DOHH2 (cell line): Measurements from ENCODE around the gene KCTD5.

Experiments
- H3F3A ChIP-seq: fragments of 200-600 bp; sonication (generic), shearing (Covaris generic); 2 replicates; pipeline ENCODE4 v1.6.0; 2016; ENCODE audit warnings: antibody characterized with exemption, mild to moderate bottlenecking; ENCODE audit not compliant: control insufficient read depth, insufficient read depth
- H3K27ac ChIP-seq: fragments of 200-600 bp; sonication (generic); 2 replicates; pipeline ENCODE4 v1.5.1; 2014; ENCODE audit warnings: low read depth, mild to moderate bottlenecking, low read length, moderate library complexity
- H3K27me3 ChIP-seq: fragments of 200-600 bp; sonication (generic); 2 replicates; pipeline ENCODE4 v1.6.1; 2014; ENCODE audit warnings: mild to moderate bottlenecking, low read length, mixed read lengths; ENCODE audit not compliant: control insufficient read depth
- H3K36me3 ChIP-seq: fragments of 200-600 bp; sonication (generic); 2 replicates; pipeline ENCODE4 v1.6.1; 2014; ENCODE audit warnings: mild to moderate bottlenecking, low read length, moderate library complexity, mixed read lengths; ENCODE audit not compliant: control insufficient read depth
- H3K4me1 ChIP-seq: fragments of 200-600 bp; sonication (generic); 2 replicates; pipeline ENCODE4 v1.6.1; 2014; ENCODE audit warnings: mild to moderate bottlenecking, low read length, mixed read lengths; ENCODE audit not compliant: control insufficient read depth
- H3K4me2 ChIP-seq: fragments of 200-600 bp; sonication (generic); 2 replicates; pipeline ENCODE4 v1.6.0; 2014; ENCODE audit warnings: mild to moderate bottlenecking, low read length, moderate library complexity
- H3K4me3 ChIP-seq: fragments of 200-600 bp; sonication (generic); 2 replicates; pipeline ENCODE4 v1.5.1; 2014; ENCODE audit warnings: mild to moderate bottlenecking, low read length, mixed read lengths
- H3K79me2 ChIP-seq: fragments of 200-600 bp; sonication (generic); 2 replicates; pipeline ENCODE4 v1.6.1; 2014; ENCODE audit warnings: mild to moderate bottlenecking, low read length, mixed read lengths; ENCODE audit not compliant: control insufficient read depth
- H3K9me2 ChIP-seq: fragments of 200-600 bp; sonication (generic); replicated peaks from 2 replicates; pipeline ENCODE4 v1.6.1; 2014; ENCODE audit warnings: mild to moderate bottlenecking, low read length, mixed read lengths; ENCODE audit not compliant: control insufficient read depth
- H3K9me3 ChIP-seq: fragments of 200-600 bp; sonication (generic); 2 replicates; pipeline ENCODE4 v1.6.1; 2014; ENCODE audit warnings: antibody characterized with exemption, low read length, mixed read lengths; ENCODE audit not compliant: control insufficient read depth, insufficient read depth
- H4K20me1 ChIP-seq: fragments of 200-600 bp; sonication (generic); 2 replicates; pipeline ENCODE4 v1.6.0; 2014; ENCODE audit warnings: low read depth, mild to moderate bottlenecking, antibody characterized with exemption, low read length, moderate library complexity; ENCODE audit not compliant: control insufficient read depth, insufficient read depth
- CTCF ChIP-seq: fragments of 200-600 bp; sonication (generic); IDR thresholded peaks from one replicate; pipeline ENCODE4 v1.5.1; 2014; ENCODE audit warnings: antibody characterized with exemption, mild to moderate bottlenecking, low read depth, low read length; ENCODE audit not compliant: poor library complexity, severe bottlenecking
- EZH2phosphoT487 ChIP-seq: fragments of 200-600 bp; sonication (generic); IDR thresholded peaks from 2 replicates; pipeline ENCODE4 v1.6.1; 2017; ENCODE audit warnings: borderline replicate concordance, mild to moderate bottlenecking, antibody characterized with exemption, low read length, moderate library complexity, mixed read lengths

Gene KCTD5

GRCh38 chr16:2701713-2702437 is 19.6 kb downstream of the KCTD5 start:
- no peaks in the 10 kb centered on the region for H3K27me3 ChIP-seq
- H3K9me3 ChIP-seq, result no peaks in the 10 kb centered on the region
- no peaks in the 10 kb centered on the region for H3K79me2 ChIP-seq
- TF ChIP-seq CTCF (no peak), EZH2phosphoT487 (no peak)
- H4K20me1 ChIP-seq, result no peaks in the 10 kb centered on the region
- no peak overlapping the region for H3K4me3 ChIP-seq
- no peak overlapping the region for H3K4me2 ChIP-seq
- H3F3A ChIP-seq, result no peaks in the 10 kb centered on the region
- no peaks in the 10 kb centered on the region for H3K9me2 ChIP-seq
- H3K4me1 ChIP-seq, result no peaks in the 10 kb centered on the region
- H3K27ac ChIP-seq, result no peak overlapping the region
- H3K36me3 ChIP-seq, result peaks cover 9% of the 10 kb centered on the region; the same call in 1 of the 2 replicates

- Histone ChIP-seq H3K9me3 (no peaks in the 10 kb centered on the region), H3K27ac (no peak overlapping the region), H3K36me3 (peaks cover 11% of the 10 kb centered on the region; the same call in 1 of the 2 replicates), H3K79me2 (no peaks in the 10 kb centered on the region), H4K20me1 (no peaks in the 10 kb centered on the region), H3F3A (no peaks in the 10 kb centered on the region), H3K4me2 (no peak overlapping the region), H3K9me2 (no peaks in the 10 kb centered on the region), H3K4me3 (no peak overlapping the region), H3K4me1 (no peaks in the 10 kb centered on the region), H3K27me3 (no peaks in the 10 kb centered on the region)
- TF ChIP-seq CTCF (no peak), EZH2phosphoT487 (no peak)
These were observed 20.1 kb downstream of the KCTD5 start for GRCh38 chr16:2702438-2702825.

DNA sequence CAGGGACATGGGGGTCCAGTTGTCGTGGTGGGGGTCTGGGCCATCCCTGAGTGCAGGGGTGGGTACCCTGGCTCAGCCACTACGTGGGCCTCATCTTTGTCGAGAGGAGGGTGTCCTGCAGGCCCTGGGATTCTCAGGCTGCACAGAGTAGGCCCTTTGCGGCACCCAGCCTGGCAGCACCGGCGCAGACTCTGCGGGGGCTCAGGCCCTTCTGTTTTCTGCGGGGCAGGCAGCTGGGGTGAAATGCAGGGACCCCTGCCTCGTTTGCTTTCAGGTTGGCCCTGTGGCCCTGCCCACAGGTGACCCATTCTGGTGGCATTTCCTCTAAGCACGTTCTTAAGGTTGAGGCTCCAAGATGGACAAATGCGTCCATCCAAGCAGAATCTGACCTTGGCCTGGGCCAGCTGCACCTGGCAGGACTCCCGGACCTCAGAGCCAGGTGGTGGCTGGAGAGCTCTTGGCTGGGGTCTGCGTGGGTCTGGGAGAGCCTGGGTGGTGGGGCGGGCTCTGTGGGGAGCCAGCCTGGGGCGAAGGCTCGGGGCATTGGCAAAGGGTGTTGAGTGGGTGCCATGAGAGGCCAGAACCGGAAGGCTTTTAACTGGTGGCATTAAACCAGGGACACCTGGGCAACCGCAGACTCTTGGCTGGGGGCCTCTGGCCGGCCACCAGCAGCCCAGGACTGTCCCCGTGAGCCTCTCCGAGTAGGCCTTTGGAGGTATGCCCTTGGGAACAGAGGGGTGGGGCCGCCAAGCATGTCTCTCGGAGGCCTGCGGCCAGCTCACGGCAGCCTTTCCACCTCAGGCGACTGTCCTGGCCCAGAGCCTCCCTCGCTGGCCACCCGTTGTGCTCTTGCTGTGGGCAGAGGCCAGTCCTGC is 20.8 kb downstream of the KCTD5 start:
- H3K36me3 ChIP-seq, result peaks cover 15% of the 10 kb centered on the region; the same call in 1 of the 2 replicates
- H4K20me1 ChIP-seq, result no peaks in the 10 kb centered on the region
- no peaks in the 10 kb centered on the region for H3F3A ChIP-seq

More for the DNA sequence above, 20.8 kb downstream of the KCTD5 start:
- no peaks in the 10 kb centered on the region for H3K4me1 ChIP-seq
- H3K4me2 ChIP-seq, result no peak overlapping the region
- no peaks in the 10 kb centered on the region for H3K79me2 ChIP-seq
- H3K4me3 ChIP-seq, result no peak overlapping the region
- no peak overlapping the region for H3K27ac ChIP-seq
- H3K9me3 ChIP-seq, result no peaks in the 10 kb centered on the region
- no peaks in the 10 kb centered on the region for H3K27me3 ChIP-seq
- TF ChIP-seq EZH2phosphoT487 (no peak), CTCF (no peak)
- H3K9me2 ChIP-seq, result no peaks in the 10 kb centered on the region
